HepG2 (cell line): ENCODE measurements around the gene DPY30.

Experiments
- CREM ChIP-seq, 2 experiments: sonication (generic) in 1 of 2; formaldehyde crosslinking in 1 of 2; IDR thresholded peaks; 2 replicates each; pipeline versions ENCODE4 v1.4.0 to v1.6.1; 2016 to 2020; ENCODE audit warnings: antibody characterized with exemption in 1 of 2, mild to moderate bottlenecking in 1 of 2, missing genetic modification reagents in 1 of 2
- HDAC2 ChIP-seq: sonication (generic); formaldehyde crosslinking; IDR thresholded peaks from 2 replicates; pipeline ENCODE4 v1.4.0; 2020; ENCODE audit warnings: missing genetic modification reagents
- POLR2AphosphoS5 ChIP-seq: IDR thresholded peaks from 2 replicates; pipeline ENCODE4 v1.6.1; 2012; ENCODE audit warnings: low read depth, low read length
- SP1 ChIP-seq, 2 experiments: fragments of 450-650 bp in 1 of 2; sonication (generic) in 1 of 2; formaldehyde crosslinking in 1 of 2; IDR thresholded peaks; 2 replicates each; pipeline versions ENCODE4 v1.4.0 to v1.6.1; 2016 to 2020; ENCODE audit warnings: missing genetic modification reagents in 1 of 2
- ZKSCAN5 ChIP-seq: sonication (generic); formaldehyde crosslinking; IDR thresholded peaks from 2 replicates; pipeline ENCODE4 v1.5.1; 2020; ENCODE audit warnings: mild to moderate bottlenecking, missing genetic modification reagents
- TF ChIP-seq, protein P1 (sequence below), 2 experiments: sonication (generic) in 1 of 2; formaldehyde crosslinking in 1 of 2; IDR thresholded peaks; 2 replicates each; pipeline versions ENCODE4 v1.4.0 to v1.6.1; 2018 to 2020; ENCODE audit warnings: missing genetic modification reagents in 2 of 2, borderline replicate concordance in 1 of 2, low read depth in 1 of 2, mild to moderate bottlenecking in 1 of 2, missing biosample characterization in 1 of 2
- TF ChIP-seq, protein P2 (sequence below): sonication (generic); formaldehyde crosslinking; IDR thresholded peaks from 2 replicates; pipeline ENCODE4 v1.5.0; 2020; ENCODE audit warnings: mild to moderate bottlenecking, missing genetic modification reagents, moderate library complexity
- TF ChIP-seq, protein P3 (sequence below): sonication (generic); formaldehyde crosslinking; IDR thresholded peaks from 2 replicates; pipeline ENCODE4 v1.5.0; 2020; ENCODE audit warnings: missing genetic modification reagents

DNA sequence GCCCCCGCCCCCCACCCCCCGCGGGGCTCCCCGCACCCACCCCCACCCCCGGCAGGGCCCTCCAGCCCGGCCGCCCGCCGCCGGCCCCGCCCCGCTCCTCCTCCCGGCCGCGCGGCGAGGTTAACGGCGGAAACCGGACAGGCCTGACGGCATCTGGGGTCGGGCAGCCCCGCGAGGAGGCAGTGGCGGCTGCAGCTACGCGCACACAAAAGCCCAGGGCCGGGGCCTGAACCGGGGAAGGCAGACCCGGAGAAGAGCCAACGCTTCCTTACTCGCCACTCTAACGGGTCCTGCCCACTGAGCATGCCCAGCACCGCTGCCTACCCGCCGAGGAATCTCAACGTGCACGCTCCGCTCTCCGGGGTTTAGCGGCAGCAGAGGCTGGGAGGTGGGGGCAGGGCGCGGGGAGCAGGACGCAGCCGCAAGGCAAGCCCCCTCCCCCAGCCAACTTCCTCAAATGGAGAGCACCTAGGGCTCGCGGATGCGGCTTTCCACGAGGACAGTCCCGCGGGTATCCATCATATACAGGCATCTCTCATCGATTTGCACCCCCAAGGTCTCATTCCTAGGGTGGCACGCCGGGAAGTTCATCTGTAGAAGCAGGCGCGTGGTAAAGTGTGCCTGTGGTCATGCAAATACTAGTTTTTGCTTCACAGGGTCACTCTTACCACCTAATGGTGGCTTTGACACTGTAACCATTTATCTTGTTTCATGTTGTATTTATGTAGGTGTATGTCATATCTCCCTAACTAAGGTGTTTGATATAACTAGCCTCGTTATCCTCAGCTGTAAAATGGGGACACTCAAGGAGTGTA is 28.7 kb downstream of the DPY30 start, which contains the start of gene MEMO1:
- TF ChIP-seq, protein P1, sequence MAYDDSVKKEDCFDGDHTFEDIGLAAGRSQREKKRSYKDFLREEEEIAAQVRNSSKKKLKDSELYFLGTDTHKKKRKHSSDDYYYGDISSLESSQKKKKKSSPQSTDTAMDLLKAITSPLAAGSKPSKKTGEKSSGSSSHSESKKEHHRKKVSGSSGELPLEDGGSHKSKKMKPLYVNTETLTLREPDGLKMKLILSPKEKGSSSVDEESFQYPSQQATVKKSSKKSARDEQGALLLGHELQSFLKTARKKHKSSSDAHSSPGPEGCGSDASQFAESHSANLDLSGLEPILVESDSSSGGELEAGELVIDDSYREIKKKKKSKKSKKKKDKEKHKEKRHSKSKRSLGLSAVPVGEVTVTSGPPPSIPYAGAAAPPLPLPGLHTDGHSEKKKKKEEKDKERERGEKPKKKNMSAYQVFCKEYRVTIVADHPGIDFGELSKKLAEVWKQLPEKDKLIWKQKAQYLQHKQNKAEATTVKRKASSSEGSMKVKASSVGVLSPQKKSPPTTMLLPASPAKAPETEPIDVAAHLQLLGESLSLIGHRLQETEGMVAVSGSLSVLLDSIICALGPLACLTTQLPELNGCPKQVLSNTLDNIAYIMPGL (CRISPR knock-in tag; IDR thresholded peaks at IDR 0.05; ENCODE audit: borderline replicate concordance in 1 of 2, low read depth in 1 of 2), result peak; percentile 93 to 96
- TF ChIP-seq SP1 (IDR thresholded peaks at IDR 0.05) (no peak), SP1 (CRISPR knock-in tag; IDR thresholded peaks at IDR 0.05) (peak; percentile 79), POLR2AphosphoS5 (peak; percentile 85), ZKSCAN5 (CRISPR knock-in tag) (no peak), HDAC2 (peak; percentile 92), CREM (IDR thresholded peaks at IDR 0.05) (peak; percentile 39; the same call in 1 of the 2 replicates), CREM (CRISPR knock-in tag; IDR thresholded peaks at IDR 0.05) (peak; percentile 3; the same call in 1 of the 2 replicates)
- TF ChIP-seq, protein P2, sequence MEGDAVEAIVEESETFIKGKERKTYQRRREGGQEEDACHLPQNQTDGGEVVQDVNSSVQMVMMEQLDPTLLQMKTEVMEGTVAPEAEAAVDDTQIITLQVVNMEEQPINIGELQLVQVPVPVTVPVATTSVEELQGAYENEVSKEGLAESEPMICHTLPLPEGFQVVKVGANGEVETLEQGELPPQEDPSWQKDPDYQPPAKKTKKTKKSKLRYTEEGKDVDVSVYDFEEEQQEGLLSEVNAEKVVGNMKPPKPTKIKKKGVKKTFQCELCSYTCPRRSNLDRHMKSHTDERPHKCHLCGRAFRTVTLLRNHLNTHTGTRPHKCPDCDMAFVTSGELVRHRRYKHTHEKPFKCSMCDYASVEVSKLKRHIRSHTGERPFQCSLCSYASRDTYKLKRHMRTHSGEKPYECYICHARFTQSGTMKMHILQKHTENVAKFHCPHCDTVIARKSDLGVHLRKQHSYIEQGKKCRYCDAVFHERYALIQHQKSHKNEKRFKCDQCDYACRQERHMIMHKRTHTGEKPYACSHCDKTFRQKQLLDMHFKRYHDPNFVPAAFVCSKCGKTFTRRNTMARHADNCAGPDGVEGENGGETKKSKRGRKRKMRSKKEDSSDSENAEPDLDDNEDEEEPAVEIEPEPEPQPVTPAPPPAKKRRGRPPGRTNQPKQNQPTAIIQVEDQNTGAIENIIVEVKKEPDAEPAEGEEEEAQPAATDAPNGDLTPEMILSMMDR (CRISPR knock-in tag), result peak; percentile 48
- TF ChIP-seq, protein P3, sequence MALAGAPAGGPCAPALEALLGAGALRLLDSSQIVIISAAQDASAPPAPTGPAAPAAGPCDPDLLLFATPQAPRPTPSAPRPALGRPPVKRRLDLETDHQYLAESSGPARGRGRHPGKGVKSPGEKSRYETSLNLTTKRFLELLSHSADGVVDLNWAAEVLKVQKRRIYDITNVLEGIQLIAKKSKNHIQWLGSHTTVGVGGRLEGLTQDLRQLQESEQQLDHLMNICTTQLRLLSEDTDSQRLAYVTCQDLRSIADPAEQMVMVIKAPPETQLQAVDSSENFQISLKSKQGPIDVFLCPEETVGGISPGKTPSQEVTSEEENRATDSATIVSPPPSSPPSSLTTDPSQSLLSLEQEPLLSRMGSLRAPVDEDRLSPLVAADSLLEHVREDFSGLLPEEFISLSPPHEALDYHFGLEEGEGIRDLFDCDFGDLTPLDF (CRISPR knock-in tag), result peak; percentile 66
